Measurements from ENCODE around the gene CD2AP.

CD2AP gene

DNA sequence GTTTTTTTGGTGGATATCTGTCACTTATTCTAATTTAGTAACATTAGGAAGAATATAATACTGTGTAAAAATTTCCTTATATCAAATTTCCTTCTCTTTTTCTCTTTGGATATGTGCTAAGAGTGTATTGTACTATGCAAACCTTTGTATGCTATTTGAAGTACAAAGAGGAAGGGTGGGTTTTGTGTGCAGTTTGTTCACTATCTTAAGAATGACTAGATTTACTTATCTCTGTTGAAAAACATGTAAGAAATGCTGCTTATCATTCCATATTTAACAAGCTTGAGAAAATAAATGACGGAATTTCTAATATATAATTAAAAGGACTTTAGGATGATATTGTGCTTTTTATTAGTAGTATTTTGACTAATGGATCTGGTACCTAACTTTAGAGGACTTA lies 13.1 kb downstream of the CD2AP start:
- no peak overlapping the region for H3K27ac ChIP-seq
- intact Hi-C loops (cut with DNase I; ENCODE audit: low total_unique reads), result no loop called here
- DNase-seq, result no peak
- peaks cover 0 to 15% (median 1%) of the 10 kb centered on the region in 4 donors for H3K4me1 ChIP-seq
- no peaks in the 10 kb centered on the region for H3K27me3 ChIP-seq
- no peaks in the 10 kb centered on the region for H3K9me3 ChIP-seq
- TF ChIP-seq, protein P1, sequence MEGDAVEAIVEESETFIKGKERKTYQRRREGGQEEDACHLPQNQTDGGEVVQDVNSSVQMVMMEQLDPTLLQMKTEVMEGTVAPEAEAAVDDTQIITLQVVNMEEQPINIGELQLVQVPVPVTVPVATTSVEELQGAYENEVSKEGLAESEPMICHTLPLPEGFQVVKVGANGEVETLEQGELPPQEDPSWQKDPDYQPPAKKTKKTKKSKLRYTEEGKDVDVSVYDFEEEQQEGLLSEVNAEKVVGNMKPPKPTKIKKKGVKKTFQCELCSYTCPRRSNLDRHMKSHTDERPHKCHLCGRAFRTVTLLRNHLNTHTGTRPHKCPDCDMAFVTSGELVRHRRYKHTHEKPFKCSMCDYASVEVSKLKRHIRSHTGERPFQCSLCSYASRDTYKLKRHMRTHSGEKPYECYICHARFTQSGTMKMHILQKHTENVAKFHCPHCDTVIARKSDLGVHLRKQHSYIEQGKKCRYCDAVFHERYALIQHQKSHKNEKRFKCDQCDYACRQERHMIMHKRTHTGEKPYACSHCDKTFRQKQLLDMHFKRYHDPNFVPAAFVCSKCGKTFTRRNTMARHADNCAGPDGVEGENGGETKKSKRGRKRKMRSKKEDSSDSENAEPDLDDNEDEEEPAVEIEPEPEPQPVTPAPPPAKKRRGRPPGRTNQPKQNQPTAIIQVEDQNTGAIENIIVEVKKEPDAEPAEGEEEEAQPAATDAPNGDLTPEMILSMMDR (IDR thresholded peaks at IDR 0.05), result no peak
- H3K4me3 ChIP-seq, result no peak overlapping the region
- H3K36me3 ChIP-seq, result no peaks in the 10 kb centered on the region

DNA sequence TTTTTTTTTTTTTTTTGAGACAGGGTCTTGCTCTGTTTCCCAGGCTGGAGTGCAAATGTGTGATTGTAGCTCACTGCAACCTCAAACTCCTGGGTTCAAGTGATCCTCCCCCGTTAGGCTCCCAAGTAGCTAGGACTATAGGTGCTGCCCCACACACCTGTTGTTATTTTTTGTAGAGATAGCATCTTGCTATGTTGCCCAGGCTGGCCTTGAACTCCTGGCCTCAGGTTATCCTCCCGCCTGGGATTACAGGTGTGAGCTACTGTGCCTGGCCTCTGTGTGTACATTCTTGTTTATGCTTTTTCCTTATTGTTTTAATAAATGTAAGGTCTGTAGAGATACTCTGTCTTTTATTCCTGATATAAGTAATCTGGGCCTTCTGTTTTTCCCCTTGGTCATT lies 14.8 kb downstream of the CD2AP start:
- no peaks in the 10 kb centered on the region for H3K27me3 ChIP-seq
- intact Hi-C loops (cut with DNase I; ENCODE audit: low total_unique reads), result no loop called here
- peaks cover 0 to 6% (median 1%) of the 10 kb centered on the region in 4 donors for H3K4me1 ChIP-seq
- no peak overlapping the region for H3K27ac ChIP-seq
- H3K36me3 ChIP-seq, result no peaks in the 10 kb centered on the region
- DNase-seq, result no peak
- H3K9me3 ChIP-seq, result no peaks in the 10 kb centered on the region
- TF ChIP-seq, protein P1 (IDR thresholded peaks at IDR 0.05), result no peak
- H3K4me3 ChIP-seq, result no peak overlapping the region

DNA sequence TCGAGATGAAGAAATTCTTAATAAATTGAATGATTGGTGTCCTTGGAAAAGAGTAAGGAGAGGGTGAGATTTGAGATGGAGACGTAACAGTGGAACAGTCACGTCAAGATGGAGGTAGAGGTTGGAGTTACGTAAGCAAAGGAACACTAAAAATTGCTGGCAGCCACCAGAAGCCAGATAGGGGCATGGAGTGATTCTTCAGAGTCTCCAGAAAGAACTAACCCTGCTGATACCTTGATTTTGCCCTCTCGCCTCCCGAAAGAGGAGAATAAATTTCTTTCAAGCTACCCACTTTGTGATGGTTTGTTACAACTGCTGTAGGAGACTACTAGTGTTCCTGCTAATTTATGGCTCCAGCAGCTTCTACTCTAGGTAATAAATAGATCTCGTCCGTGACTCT lies 17.6 kb downstream of the CD2AP start:
- no peak overlapping the region for H3K4me3 ChIP-seq
- TF ChIP-seq, protein P1 (IDR thresholded peaks at IDR 0.05), result no peak
- intact Hi-C loops (cut with DNase I; ENCODE audit: low total_unique reads), result no loop called here

DNA sequence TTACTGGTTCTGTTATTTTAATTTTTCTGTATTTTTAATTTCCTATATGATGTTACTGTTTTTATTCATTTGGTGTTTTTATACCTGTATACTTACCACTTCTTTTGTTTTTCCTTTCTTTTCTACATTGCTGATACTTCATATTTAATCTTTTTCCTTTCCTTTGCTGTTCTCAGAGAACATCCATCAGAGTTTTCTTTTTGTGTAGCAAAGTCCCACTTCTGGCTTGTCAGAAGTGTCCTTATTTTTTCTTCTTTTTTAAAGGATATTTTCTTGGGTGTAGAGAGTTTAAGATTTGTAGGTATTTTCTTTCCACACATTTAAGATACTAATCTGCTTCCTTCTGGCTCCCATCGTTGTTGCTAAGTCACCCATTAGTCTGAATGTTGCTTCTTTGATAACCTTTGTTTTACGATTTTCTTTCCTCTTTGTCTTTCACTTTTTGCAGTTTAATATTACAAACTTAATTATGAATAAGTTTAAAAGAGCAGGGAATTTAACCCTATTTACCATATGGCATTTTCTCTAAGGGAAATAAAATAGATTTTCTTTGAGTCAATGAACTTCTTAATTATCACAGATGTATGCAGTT lies 18.5 kb downstream of the CD2AP start:
- H3K4me1 ChIP-seq, result peaks cover 0 to 5% (median 1%) of the 10 kb centered on the region in 4 donors
- H3K27me3 ChIP-seq, result no peaks in the 10 kb centered on the region
- no peaks in the 10 kb centered on the region for H3K36me3 ChIP-seq
- intact Hi-C loops (cut with DNase I; ENCODE audit: low total_unique reads), result no loop called here
- no peak overlapping the region for H3K27ac ChIP-seq
- no peak overlapping the region for H3K4me3 ChIP-seq
- TF ChIP-seq, protein P1 (IDR thresholded peaks at IDR 0.05), result no peak
- no peak for DNase-seq
- no peaks in the 10 kb centered on the region for H3K9me3 ChIP-seq

More for the DNA sequence above, 17.6 kb downstream of the CD2AP start:
- no peak for DNase-seq
- Histone ChIP-seq H3K4me1 (peaks cover 0 to 9% (median 1%) of the 10 kb centered on the region in 4 donors), H3K36me3 (no peaks in the 10 kb centered on the region), H3K27me3 (no peaks in the 10 kb centered on the region), H3K9me3 (no peaks in the 10 kb centered on the region), H3K27ac (no peak overlapping the region)

GRCh38 chr6:47496935-47497579 lies 19.5 kb downstream of the CD2AP start:
- Histone ChIP-seq H3K4me1 (peaks cover 0 to 8% (median 1%) of the 10 kb centered on the region in 4 donors), H3K27ac (no peak overlapping the region), H3K4me3 (no peak overlapping the region), H3K36me3 (no peaks in the 10 kb centered on the region), H3K9me3 (no peaks in the 10 kb centered on the region), H3K27me3 (no peaks in the 10 kb centered on the region)
- TF ChIP-seq, protein P1 (IDR thresholded peaks at IDR 0.05), result no peak
- intact Hi-C loops (cut with DNase I; ENCODE audit: low total_unique reads), result no loop called here
- no peak for DNase-seq

Measured in tibial artery (tissue), 4 donors.